Measurements from ENCODE around the gene STRA8. TPM values are rescaled to one million over a fixed set of nuclear protein-coding genes. Genes with fewer than 3 reads are reported as not detected.

STRA8 gene, protein sequence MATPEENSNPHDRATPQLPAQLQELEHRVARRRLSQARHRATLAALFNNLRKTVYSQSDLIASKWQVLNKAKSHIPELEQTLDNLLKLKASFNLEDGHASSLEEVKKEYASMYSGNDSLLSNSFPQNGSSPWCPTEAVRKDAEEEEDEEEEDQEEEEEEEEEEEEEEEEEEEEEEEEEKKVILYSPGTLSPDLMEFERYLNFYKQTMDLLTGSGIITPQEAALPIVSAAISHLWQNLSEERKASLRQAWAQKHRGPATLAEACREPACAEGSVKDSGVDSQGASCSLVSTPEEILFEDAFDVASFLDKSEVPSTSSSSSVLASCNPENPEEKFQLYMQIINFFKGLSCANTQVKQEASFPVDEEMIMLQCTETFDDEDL
- total RNA-seq = not detected

DNA sequence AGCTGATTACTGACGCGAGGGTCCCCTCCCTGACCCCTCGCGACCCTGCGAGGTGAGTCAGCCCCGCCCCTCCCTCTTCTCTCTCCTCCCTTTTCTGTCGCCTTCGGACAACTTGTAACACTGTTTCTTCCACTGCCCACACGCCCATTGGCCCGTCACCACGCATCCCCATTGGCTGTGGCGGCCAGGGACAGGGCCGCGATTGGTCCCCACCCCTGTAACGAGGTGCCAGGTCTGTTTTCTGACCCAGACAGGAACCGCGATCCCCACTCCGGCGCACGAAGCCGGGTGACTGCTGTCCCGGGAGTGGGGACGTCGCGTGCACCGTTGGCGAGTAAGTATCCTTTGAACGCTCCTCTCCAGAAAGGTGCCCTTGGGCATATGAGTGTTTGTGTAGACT, at the start of gene STRA8:
Gene STRA8, plus strand, starts transcription at position 269 of the 400 bp plus-strand sequence. CDS start 6,687 bp downstream, outside the sequence.
- ATAC-seq (ENCODE audit: low FRiP score) = no peak

DNA sequence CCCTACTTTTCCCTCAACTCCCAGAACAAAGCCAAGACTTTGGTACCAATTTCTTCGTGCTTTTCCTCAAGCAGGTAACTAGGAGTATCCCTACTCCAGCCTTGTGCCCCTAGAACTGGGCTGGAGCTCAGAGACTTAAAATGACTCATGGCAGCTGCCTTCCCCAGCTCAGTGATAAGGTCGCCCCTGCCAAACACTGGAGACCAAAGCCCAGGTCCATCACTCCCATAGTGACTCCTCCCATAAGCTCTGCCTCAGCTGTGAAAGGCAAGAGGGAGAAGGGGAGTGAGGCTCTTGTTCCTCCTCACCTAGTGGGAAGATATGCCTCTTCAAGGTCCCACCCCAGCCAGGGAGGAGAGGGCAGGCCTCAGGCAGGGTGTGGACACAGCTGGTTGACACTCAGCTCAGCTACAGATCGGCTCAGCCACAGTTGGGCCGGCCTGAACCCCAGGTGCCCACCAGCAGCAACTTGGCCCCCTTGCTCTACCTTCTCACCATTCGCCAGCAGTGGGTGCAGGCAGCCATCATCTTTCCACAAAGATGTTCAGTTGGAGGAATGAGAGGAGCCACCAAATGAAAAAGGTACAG, 49.3 kb upstream of the STRA8 start:
- TF ChIP-seq, protein P1, sequence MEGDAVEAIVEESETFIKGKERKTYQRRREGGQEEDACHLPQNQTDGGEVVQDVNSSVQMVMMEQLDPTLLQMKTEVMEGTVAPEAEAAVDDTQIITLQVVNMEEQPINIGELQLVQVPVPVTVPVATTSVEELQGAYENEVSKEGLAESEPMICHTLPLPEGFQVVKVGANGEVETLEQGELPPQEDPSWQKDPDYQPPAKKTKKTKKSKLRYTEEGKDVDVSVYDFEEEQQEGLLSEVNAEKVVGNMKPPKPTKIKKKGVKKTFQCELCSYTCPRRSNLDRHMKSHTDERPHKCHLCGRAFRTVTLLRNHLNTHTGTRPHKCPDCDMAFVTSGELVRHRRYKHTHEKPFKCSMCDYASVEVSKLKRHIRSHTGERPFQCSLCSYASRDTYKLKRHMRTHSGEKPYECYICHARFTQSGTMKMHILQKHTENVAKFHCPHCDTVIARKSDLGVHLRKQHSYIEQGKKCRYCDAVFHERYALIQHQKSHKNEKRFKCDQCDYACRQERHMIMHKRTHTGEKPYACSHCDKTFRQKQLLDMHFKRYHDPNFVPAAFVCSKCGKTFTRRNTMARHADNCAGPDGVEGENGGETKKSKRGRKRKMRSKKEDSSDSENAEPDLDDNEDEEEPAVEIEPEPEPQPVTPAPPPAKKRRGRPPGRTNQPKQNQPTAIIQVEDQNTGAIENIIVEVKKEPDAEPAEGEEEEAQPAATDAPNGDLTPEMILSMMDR (IDR thresholded peaks at IDR 0.05) = no peak
- no peak for ATAC-seq (ENCODE audit: low FRiP score)
- no peak for DNase-seq (ENCODE audit: low spot score)

More for the DNA sequence above, at the start of gene STRA8:
- TF ChIP-seq, protein P1 (IDR thresholded peaks at IDR 0.05) = no peak
- DNase-seq (ENCODE audit: low spot score) = no peak

DNA sequence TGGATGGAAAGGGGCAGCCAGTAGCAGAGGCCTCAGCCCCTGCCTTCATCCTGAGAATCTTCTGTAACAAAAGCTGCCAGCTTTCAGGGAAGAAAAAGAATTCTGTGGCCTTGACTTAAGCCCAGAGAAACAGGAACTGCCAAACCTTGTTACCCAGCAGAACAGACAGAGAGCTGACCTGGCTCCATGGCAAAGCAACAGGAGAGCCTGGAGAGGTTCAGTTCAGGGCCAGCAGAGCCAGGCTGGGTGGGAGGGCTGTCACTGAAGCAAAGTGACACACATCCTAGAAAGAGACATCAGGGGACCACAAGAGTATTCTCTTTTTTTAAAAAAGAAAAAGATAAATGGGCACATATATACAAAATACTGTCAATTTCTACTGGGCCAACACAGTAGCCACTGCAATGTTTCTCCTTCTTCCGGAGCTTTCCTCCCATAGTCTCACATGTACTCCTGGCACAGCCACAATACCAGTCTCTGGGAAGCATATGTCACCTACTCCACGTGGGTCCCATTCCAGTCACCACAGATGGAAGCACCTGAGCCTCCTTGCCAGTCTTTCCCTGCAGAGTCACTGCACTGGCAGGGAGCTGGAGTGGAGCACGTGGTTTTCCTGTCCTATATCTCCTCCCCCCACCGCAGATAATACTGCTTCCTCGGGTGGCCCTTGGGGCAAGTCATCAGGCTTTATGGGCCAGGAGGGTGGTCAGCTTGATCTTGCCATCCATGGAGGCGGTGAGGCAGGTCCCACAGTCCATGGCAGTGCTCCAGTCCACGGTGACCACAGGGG, 48.0 kb upstream of the STRA8 start:
- ATAC-seq (ENCODE audit: low FRiP score) (no peak), DNase-seq (ENCODE audit: low spot score) (no peak)
- TF ChIP-seq, protein P1 (IDR thresholded peaks at IDR 0.05) = no peak

DNA sequence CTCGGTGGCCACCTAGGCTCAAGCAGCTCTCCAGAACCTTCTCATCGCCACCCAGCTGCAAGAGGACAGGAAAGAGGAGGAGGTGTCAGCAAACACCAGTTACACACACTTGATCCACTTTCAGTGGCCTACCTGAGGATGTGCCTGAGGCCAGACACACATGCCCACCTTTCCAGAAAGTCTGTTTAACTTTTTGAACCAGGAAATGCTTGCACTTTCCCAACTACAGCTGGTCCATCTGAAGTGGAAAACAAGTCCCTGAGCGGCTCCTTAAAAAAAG, 47.4 kb upstream of the STRA8 start:
- no peak for DNase-seq (ENCODE audit: low spot score)
- TF ChIP-seq, protein P1 (IDR thresholded peaks at IDR 0.05) = no peak
- no peak for ATAC-seq (ENCODE audit: low FRiP score)

DNA sequence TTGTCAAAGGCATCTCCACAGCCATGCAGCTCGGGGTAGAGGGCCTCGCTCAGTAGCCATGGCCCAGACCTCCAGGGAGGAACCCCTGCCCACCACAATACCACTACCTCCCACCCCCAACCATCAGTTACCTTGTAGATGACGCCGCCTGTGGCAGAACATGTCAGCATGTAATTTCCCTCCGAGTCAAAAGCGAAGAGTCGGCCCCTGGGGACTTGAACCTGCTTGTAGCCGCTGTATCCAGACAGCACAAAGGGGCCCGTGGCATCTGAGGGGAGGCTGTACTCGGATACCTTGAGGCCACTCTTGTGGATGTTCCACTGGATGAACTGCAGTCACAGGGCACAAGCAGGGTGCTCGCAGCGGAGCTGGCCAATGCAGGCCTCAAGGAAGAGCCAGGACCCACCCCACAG, 46.8 kb upstream of the STRA8 start:
- TF ChIP-seq, protein P1 (IDR thresholded peaks at IDR 0.05) = no peak
- ATAC-seq (ENCODE audit: low FRiP score) (no peak), DNase-seq (ENCODE audit: low spot score) (no peak)

DNA sequence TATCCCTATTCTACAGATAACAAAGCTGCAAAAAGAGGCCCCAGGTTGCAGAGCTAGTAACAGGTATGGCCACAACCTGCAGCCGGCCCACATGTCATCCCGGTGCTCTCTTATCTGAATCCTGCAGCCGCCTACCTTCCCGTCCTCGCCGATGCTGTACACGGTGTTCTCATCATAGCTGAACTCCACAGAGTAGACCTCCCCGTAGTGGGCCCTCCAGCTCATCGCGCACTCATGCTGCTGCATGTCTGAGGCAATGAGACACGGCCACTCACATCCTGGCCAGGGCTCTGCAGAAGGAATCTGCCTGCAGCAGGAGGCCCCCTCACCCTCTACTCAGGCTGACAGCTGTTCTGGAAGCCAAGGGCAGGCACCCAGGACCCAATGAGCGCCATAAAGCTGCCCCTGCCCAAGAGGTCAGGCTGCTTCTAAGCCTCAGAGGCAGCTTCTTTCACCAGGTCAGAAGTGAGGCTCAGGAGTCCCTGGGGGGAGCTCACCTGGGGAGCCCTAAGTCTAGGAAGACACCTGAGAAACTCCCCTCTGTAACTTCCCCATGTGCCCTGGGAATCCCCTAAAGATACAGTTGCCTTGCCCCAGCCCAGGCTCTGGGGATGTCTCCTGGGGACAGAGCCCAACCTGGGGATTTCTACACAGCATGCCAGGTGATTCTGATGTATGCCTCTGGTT, 45.2 kb upstream of the STRA8 start:
- DNase-seq (ENCODE audit: low spot score) (no peak), ATAC-seq (ENCODE audit: low FRiP score) (no peak)
- TF ChIP-seq, protein P1 (IDR thresholded peaks at IDR 0.05) = no peak
